GM18909 (cell line): Measurements from ENCODE around the gene DHRSX.
"Not testable (repeated sequence)": the region's sequence is repeated elsewhere in the genome, so short reads cannot be mapped to it uniquely, and the experiment has no call there.

Experiments
- ATAC-seq: cut with Tn5 transposase; IDR thresholded peaks from one replicate; pipeline ENCODE4 v1.9.1; 2021; ENCODE audit warnings: mild to moderate bottlenecking; ENCODE audit not compliant: unreplicated experiment, poor library complexity

Gene DHRSX

DNA sequence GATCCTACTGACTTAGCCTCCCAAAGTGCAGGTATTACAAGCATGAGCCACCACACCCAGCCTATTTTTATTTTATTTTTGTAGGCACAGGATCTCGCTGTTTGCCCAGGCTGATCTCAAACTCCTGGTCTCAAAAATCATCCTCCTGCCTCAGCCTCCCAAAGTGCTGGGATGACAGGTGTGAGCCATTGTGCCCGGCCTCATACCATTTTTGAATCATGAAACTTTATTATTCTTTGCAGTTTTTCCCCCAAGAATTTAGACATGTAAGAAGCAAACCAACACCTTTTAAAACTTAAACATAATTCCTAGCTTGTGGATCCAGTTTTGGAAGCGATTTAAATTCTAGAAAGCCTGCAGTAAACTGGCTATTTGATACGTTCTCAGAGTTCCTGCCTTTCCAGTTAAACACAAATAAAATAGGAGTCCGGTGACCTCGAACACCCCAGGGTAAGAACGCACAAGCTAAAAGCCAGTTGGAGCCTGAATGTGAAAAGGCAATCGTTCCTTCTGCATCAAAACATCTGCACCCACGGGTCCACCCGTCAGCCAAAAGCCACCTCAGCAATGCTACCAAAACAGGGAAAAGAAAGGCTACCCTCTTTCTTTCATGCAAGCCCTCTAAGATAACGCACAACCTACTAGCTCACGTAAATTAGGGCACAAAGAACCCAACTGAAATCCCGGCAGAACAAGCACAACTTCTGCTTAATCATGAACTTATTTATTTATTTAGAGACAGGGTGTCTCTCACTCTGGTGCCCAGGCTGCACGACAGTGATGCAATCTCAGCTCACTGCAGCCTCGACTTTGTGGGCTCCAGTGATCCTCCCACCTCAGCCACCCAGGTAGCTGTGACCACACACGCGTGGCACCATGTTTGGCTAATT, 39.7 kb downstream of the DHRSX start:
- not testable (repeated sequence) for ATAC-seq

DNA sequence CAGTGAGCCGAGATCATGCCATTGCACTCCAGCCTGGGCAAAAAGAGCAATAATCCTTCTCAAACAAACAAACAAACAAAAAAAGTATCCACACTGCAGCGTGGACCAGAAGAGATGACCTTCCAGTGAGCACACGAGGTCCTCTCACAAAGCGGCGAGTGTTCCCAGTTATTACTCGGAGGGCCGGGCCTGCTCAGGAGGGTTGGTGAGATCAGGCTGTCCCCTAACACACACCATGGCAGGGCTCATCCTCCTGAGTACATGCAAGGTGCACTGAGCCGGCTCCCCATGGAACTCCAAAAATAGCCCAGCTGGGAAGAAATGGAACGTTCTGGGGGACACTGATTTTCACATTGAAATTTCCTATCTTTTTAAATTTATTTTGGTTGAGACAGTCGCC, 40.7 kb downstream of the DHRSX start:
- ATAC-seq, result not testable (repeated sequence)

DNA sequence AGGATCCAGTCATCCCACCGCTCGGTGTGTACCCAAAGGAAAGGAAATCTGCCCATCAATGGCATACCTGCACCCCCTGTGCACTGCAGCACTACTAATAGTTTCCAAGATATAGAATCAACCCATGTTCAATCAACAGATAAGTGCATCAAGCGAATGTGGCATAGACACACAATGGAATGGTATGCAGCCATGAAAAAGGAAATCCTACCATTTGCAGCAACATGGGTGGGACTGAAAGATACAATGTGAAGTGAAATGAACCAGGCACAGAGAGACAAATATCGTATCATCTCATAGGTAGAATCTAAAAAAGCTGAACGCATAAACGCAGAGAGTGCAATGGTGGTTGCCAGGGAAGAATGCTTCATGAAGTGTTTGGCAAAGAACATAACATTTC, 42.5 kb downstream of the DHRSX start:
- ATAC-seq, result no peak

DNA sequence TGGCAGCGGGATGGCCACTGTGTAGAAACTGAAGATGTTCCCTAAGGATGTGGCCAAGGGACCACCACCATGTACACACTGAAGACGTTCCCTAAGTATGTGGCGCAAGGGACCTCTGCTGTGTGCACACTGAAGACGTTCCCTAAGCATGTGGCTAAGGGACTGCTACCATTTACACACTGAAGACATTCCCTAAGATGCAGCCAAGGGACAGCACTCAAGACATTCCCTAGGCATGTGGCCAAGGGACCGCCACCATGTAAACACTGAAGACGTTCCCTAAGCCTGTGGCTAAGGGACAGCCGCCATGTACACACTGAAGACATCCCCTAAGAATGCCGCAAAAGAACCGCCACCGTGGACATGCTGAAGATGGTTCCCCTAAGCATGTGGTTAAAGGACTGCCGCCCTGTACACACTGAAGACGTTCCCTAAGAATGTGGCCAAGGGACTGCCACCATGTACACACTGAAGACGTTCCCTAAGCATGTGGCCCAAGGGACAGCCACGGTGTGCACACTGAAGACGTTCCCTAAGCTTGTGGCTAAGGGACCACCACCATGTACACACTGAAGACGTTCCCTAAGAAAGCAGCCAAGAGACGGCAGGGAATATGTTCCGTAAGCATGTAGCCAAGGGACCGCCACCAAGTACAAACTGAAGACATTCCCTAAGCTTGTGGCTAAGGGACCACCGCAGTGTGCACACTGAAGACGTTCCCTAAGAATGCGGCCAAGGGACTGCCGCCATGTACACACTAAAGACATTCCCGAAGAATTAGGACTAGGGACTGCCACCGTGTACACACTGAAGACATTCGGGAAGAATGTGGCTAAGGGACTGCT, 43.3 kb downstream of the DHRSX start:
- no peak for ATAC-seq

DNA sequence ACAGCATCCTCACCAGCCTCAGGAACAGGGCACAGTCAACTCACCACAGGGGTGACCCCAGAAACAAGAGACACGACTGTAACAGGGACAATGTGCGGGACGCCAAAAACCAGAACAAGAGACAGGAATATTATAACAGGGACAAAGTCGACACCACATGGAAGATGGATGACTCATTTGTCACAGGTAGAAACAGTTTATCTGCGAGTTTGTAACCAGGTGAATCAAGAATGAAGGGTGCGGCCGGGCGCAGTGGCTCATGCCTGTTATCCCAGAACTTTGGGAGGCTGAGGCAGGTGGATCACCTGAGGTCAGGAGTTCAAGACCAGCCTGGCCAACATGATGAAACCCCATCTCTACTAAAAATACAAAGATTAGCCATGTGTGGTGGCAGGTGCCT, 44.7 kb downstream of the DHRSX start:
- not testable (repeated sequence) for ATAC-seq

DNA sequence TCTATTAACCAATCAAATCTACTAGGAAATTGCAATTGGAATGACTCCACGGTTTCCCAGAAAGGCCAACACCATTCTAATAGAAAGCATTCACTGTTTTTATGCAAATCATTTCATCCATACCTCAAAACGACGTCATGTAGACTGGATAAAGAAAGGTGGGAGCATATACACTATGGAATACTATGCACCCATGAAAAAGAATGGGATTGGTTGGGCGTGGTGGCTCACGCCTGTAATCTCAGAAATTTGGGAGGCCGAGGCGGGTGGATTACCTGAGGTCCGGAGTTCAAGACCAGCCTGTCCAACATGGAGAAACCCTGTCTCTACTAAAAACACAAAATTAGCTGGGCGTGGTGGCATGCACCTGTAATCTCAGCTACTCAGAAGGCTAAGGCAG, 46.2 kb downstream of the DHRSX start:
- ATAC-seq, result not testable (repeated sequence)

DNA sequence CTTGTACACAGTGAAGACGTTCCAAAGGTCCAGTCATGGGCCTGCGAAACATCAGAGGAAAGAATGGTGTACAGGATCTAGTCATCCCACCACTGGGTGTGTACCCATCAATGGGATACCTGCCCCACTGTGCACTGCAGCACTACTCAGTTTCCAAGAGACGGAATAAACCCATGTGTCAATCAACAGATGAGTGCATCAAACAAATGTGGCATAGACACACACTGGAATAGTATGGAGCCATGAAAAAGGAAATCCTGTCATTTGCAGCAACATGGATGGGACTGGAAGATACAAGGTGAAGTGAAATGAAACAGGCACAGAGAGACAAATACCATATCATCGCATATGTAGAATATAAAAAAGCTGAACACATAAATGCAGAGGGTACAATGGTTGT, 48.0 kb downstream of the DHRSX start:
- ATAC-seq, result no peak

DNA sequence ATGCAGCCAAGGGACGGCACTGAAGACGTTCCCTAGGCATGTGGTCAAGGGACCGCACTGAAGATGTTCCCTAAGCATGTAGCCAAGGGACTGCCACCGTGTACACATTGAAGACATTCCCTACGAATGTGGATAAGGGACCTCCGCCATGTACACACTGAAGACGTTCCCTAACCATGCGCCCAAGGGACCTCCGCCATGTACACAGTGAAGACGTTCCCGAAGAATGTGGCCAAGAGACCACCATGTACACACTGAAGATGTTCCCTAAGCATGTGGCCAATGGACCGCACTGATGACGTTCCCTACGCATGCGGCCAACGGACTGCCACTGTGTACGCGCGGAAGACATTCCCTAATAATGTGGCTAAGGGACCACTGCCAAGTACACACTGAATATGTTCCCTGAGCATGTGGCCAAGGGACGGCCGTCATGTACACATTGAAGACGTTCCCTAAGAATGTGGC, 48.4 kb downstream of the DHRSX start:
- no peak for ATAC-seq

DNA sequence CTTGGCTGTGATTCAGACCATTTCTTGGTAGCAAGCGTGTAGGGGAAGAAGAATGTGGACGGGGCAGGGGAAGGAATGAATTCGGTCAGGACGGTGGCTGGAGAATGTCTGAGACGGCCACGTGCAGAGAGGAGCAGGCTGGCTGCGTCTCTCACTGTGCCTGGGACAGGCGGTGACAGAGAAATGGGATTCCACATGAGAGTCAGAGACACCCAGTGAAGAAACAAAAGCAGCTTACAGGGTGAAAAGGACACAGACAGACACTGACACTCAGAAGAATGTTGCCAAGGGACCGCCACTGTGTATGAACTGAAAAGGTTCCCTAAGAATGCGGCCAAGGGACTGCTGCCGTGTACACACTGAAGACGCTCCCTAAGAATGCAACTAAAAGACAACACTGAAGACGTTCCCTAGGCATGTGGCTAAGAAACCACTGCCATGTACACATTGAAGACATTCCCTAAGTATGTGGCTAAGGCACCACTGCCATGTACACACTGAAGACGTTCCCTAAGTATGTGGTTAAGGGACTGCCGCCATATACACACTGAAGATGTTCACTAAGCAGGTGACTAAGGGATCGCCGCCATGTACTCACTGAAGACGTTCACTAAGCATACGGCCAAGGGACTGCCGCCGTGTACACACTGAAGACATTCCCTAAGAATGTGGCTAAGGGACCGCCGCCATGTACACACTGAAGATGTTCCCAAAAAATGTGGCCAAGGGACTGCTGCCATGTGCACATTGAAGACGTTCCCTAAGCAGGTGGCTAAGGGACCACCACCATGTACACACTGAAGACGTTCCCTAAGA, 49.1 kb downstream of the DHRSX start:
- ATAC-seq, result no peak

DNA sequence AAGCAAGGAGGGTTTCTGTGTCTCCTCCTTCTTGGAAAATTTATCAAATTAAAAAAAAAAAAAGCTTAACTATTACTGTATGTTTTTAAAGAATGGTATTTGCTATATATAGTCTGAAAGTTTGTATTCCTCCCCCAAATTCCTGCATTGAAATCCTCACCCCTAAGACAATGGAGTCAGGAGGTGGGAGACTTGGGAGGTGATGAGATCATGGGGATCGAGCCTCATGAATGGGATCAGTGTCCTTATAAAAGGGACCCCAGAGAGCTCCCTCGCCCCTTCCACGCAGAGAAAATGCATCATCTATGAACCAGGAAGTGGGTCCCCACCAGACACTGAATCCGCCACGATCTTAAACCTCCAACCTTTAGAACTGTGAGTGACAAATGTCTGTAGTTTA, 50.1 kb downstream of the DHRSX start:
- ATAC-seq, result no peak

DNA sequence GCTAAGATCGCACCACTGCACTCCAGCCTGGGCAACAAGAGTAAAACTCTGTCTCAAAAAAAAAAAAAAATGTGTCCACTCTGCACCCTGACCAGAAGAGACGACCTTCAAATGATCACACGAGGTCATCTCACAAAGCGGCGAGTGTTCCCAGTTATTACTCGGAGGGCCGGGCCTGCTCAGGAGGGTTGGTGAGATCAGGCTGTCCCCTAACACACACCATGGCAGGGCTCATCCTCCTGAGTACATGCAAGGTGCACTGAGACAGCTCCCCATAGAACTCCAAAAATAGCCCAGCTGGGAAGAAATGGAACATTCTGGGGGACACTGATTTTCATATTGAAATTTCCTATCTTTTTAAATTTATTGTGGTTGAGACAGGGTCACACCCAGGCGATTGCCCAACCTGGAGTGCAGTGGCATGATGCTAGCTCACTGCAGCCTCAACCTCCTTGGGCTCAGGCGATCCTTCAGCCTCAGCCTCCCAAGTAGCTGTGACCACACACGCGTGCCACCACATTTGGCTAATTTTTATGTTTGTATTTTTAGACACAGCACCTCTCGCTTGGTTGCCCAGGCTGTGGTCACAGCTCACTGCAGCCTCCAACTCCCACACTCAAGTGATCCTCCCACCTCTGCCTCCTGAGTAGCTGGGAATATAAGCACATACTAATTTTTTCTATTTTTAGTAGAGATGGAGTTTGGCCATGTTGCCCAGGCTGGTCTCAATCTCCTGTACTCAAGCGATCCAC, 51.5 kb downstream of the DHRSX start:
- no peak for ATAC-seq

DNA sequence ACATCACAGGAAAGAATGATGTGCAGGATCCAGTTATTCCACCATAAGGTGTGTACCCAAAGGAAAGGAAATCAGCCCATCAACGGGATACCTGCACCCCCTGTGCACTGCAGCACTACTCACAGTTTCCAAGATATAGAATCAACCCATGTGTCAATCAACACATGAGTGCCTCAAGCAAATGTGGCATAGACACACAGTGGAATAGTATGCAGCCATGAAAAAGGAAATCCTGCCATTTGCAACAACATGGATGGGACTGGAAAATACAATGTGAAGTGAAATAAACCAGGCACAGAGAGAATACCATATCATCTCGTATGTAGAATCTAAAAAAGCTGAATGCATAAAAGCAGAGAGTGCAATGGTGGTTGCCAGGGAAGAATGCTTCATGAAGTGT, 53.3 kb downstream of the DHRSX start:
- no peak for ATAC-seq

DNA sequence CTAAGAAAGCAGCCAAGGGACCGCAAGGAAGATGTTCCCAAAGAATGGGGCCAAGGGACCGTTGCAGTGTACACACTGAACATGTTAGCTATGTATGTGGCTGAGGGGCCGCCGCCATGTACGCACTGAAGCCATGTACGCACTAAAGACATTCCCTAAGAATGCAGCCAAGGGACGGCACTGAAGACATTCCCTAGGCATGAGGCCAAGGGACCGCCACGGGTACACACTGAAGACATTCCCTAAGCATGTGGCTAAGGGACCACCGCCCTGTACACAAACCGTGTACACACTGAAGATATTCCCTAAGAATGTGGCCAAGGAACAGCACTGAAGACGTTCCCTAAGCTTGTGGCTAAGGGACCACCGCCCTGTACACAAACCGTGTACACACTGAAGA, 54.0 kb downstream of the DHRSX start:
- ATAC-seq, result no peak

DNA sequence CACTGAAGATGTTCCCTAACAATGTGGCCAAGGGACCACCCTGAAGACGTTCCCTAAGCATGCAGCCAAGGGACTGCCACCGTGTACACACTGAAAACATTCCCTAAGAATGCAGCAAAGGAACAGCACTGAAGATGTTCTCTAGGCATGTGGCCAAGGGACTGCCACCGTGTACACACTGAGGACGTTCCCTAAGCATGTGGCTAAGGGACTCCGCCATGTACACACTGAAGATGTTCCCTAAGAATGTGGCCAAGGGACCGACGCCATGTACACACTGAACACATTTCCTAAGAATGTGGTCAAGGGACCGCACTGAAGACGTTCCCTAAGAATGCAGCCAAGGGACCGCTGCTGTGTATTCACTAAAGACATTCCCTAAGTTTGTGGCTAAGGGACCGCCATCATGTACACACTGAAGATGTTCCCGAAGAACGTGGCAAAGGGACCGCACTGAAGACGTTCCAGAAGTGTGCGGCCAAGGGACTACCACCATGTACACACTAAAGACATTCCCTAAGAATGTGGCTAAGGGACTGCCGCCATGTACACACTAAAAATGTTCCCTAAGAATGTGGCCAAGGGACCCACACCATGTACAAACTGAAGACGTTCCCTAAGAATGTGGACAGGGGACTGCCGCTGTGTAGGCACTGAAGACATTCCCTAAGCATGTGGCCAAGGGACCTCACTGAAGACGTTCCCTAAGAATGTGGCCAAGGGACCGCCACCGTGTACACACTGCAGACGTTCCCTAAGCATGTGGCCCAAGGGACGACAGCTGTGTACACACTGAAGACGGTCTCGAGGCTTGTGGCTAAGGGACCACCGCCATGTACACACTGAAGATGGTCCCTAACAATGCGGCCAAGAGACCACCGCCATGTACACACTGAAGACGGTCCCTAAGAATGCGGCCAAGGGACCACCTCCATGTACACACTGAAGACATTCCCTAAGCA, 54.8 kb downstream of the DHRSX start:
- ATAC-seq, result no peak

DNA sequence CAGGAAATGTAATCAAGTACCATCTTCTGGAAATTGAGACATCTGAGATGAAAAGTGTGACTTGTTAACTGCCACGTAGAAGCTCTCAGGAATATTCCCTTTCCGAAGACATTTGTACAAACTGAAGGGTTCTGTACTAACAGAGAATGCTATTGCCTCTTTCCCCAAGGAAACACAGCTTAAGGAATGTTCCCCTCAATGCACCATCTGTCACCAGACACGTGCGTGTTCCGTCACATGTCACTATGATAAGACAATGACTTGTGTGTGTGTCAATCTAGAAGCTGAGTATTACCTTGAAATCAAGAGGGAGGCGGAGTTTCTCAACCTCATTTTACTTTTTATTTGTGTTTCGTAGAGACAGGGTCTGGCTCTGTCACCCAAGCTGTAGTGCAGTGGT, 58.1 kb downstream of the DHRSX start:
- no peak for ATAC-seq

DNA sequence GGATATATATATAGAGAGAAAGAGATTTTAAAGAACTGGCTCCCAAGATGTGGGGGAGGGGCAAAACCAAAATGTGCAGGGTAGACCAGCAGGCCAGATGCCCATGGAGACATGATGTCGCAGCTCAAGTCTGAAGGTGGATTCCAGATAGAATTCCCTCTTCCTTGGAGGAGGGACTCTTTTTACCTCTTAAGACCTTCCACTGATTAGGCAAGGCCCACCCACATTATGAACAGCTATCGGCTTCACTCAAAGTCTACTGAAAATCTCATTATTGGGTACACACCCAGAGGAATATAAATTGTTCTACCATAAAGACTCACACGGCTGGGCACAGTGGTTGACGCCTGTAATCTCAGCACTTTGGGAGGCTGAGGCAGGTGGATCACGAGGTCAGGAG, 59.3 kb downstream of the DHRSX start:
- ATAC-seq, result no peak

DNA sequence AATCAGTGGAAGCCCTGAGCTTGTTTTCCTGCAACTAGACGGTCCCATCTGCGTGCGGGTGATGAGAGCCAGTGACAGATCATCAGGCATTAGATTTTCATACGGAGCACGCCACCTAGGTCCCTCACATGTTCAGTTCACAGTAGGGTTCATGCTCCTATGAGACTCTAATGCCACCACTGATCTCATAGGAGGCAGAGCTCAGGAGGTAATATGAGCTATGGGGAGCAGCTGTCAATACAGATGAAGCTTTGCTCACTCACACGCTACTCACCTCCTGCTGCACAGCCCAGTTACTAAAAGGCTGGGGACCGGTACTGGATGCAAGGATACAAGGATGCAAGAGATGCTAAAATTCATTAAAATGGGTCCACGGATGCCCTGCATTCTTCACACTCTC, 61.2 kb downstream of the DHRSX start:
- ATAC-seq, result no peak

DNA sequence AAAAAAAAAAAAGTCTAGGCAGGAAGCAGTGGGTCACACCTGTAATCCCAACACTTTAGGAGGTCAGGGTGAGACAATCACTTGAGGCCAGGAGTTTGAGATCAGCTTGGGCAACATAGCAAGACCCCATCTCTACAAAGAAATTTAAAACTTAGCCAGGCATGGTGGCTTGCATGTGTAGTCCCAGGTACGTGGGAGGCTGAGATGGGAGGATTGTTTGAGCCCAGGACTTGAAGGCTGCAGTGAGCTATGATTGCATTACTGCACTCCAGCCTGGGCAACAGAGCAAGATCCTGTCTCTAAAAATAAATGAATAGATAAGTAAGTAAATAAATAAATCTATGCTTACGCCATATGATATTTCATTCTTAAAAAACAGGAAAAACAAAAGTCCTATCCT, 65.3 kb downstream of the DHRSX start:
- ATAC-seq, result no peak
